Measurements from ENCODE around the gene WNT7B.

WNT7B gene

GRCh38 chr22:45871721-45872120, 105.2 kb downstream of the WNT7B start:
- no peak overlapping the region for H3K4me3 ChIP-seq (ENCODE audit: low read length)
- H3K9me3 ChIP-seq (ENCODE audit: control insufficient read depth, insufficient read depth, low read length): no peaks in the 10 kb centered on the region
- peaks cover 31% of the 10 kb centered on the region for H3K27me3 ChIP-seq (ENCODE audit: control insufficient read depth, insufficient read depth, low read length)

More at GRCh38 chr22:45871721-45872120, 105.2 kb downstream of the WNT7B start:
- DNase-seq (ENCODE audit: low read depth, low spot score): no peak
- Histone ChIP-seq H3K27ac (ENCODE audit: low read length) (no peak overlapping the region), H3K36me3 (ENCODE audit: control insufficient read depth, insufficient read depth, low read length) (no peaks in the 10 kb centered on the region; the same call in 1 of the 2 replicates), H3K4me1 (ENCODE audit: control insufficient read depth, insufficient read depth, low read length) (0 out of 2 replicates have a peak, but pooled peaks cover 2% of the 10 kb centered on the region)
- WGBS (ENCODE audit: insufficient coverage, insufficient read length): no CpG with 5 or more reads among the region's 6 CpGs
